Neural cell (in vitro differentiated cells): ENCODE data around the gene CYP19A1. TPM values are rescaled to one million over a fixed set of nuclear protein-coding genes. Genes with fewer than 3 reads are reported as not detected.

Source experiments
- H2AFZ ChIP-seq: fragments of 200-600, 300-800 bp; sonication (generic), shearing (Covaris generic); 2 replicates; pipeline ENCODE4 v1.6.0; 2014; ENCODE audit warnings: low read depth, mild to moderate bottlenecking, antibody characterized with exemption, low read length, moderate library complexity
- H3F3A ChIP-seq: fragments of 200-600 bp; shearing (Covaris generic); 2 replicates; pipeline ENCODE4 v1.6.1; 2016; ENCODE audit warnings: mild to moderate bottlenecking, moderate library complexity, mixed read lengths, antibody characterized with exemption, low read length; ENCODE audit not compliant: insufficient read depth, poor library complexity, severe bottlenecking
- H3K27ac ChIP-seq: fragments of 200-600, 300-800 bp; sonication (generic), shearing (Covaris generic); 2 replicates; pipeline ENCODE4 v1.5.1; 2014; ENCODE audit warnings: mild to moderate bottlenecking, low read length, moderate library complexity
- H3K27me3 ChIP-seq: fragments of 300-800, 200-600 bp; sonication (generic), shearing (Covaris generic); 2 replicates; pipeline ENCODE4 v1.6.0; 2014; ENCODE audit warnings: mild to moderate bottlenecking, low read depth, low read length, moderate library complexity; ENCODE audit not compliant: insufficient read depth
- H3K36me3 ChIP-seq: fragments of 300-800, 200-600 bp; sonication (generic), shearing (Covaris generic); 2 replicates; pipeline ENCODE4 v1.5.1; 2014; ENCODE audit warnings: mild to moderate bottlenecking, antibody characterized with exemption, low read length, moderate library complexity; ENCODE audit not compliant: insufficient read depth
- H3K4me2 ChIP-seq: fragments of 300-800, 200-600 bp; sonication (generic), shearing (Covaris generic); 2 replicates; pipeline ENCODE4 v1.6.0; 2014; ENCODE audit warnings: mild to moderate bottlenecking, low read length
- H3K4me3 ChIP-seq: fragments of 300-800, 200-600 bp; sonication (generic), shearing (Covaris generic); 2 replicates; pipeline ENCODE4 v1.5.1; 2014; ENCODE audit warnings: mild to moderate bottlenecking, low read length, moderate library complexity
- H3K79me2 ChIP-seq: fragments of 200-600 bp; shearing (Covaris generic); replicated peaks from 2 replicates; pipeline ENCODE4 v1.6.0; 2014; ENCODE audit warnings: mild to moderate bottlenecking, low read length, moderate library complexity; ENCODE audit not compliant: insufficient read depth
- H3K9ac ChIP-seq: fragments of 300-800, 200-600 bp; sonication (generic), shearing (Covaris generic); 2 replicates; pipeline ENCODE4 v1.6.1; 2016; ENCODE audit warnings: mild to moderate bottlenecking, low read length, mixed read lengths
- H3K9me2 ChIP-seq: fragments of 200-600 bp; shearing (Covaris generic); 2 replicates; pipeline ENCODE4 v1.6.1; 2016; ENCODE audit warnings: mild to moderate bottlenecking, low read length, mixed read lengths; ENCODE audit not compliant: insufficient read depth
- H3K9me3 ChIP-seq: fragments of 200-600, 300-800 bp; sonication (generic), shearing (Covaris generic); 2 replicates; pipeline ENCODE4 v1.6.1; 2016; ENCODE audit warnings: mild to moderate bottlenecking, mixed run types, low read length, moderate library complexity, mixed read lengths
- H4K20me1 ChIP-seq: fragments of 200-600 bp; shearing (Covaris generic); 2 replicates; pipeline ENCODE4 v1.6.1; 2016; ENCODE audit warnings: mild to moderate bottlenecking, mixed run types; ENCODE audit not compliant: insufficient read depth
- CTCF ChIP-seq: fragments of 450-650 bp; IDR thresholded peaks from 2 replicates; pipeline ENCODE4 v1.5.1; 2014; ENCODE audit warnings: antibody characterized with exemption, mild to moderate bottlenecking, moderate library complexity; ENCODE audit not compliant: poor library complexity, severe bottlenecking
- EP300 ChIP-seq: fragments of 450-650 bp; conservative IDR thresholded peaks from 2 replicates; pipeline ENCODE4 v1.6.1; 2014; ENCODE audit warnings: antibody characterized with exemption, mild to moderate bottlenecking, moderate library complexity; ENCODE audit not compliant: poor library complexity, severe bottlenecking
- EZH2 ChIP-seq: fragments of 200-600, 300-800 bp; shearing (Covaris generic), sonication (generic); IDR thresholded peaks from 2 replicates; pipeline ENCODE4 v1.6.1; 2014; ENCODE audit warnings: antibody characterized with exemption, low read length, borderline replicate concordance, mild to moderate bottlenecking; ENCODE audit not compliant: insufficient read depth, poor library complexity, severe bottlenecking
- MXI1 ChIP-seq: fragments of 450-650 bp; conservative IDR thresholded peaks from 2 replicates; pipeline ENCODE4 v1.6.1; 2014; ENCODE audit warnings: antibody characterized with exemption, mild to moderate bottlenecking; ENCODE audit not compliant: poor library complexity, severe bottlenecking
- POLR2AphosphoS5 ChIP-seq: IDR thresholded peaks from 2 replicates; pipeline ENCODE4 v1.6.1; 2012
- RAD21 ChIP-seq: fragments of 450-650 bp; conservative IDR thresholded peaks from 2 replicates; pipeline ENCODE4 v1.6.1; 2014; ENCODE audit warnings: antibody characterized with exemption, mild to moderate bottlenecking, moderate library complexity
- SMC3 ChIP-seq: fragments of 450-650 bp; conservative IDR thresholded peaks from 2 replicates; pipeline ENCODE4 v1.6.1; 2014; ENCODE audit warnings: antibody characterized with exemption, mild to moderate bottlenecking, moderate library complexity; ENCODE audit not compliant: poor library complexity
- TAF1 ChIP-seq: IDR thresholded peaks from 2 replicates; pipeline ENCODE4 v1.6.1; 2012; ENCODE audit warnings: low read depth
- polyA plus RNA-seq: library from polyadenylated mRNA; depleted of rRNA; stranded (reverse); fragments of >200 nt; gene quantifications from 2 replicates; pipeline ENCODE4 v1.2.3, GENCODE V29; 2014
- TF ChIP-seq, protein P1 (sequence below): IDR thresholded peaks from 2 replicates; pipeline ENCODE4 v1.6.1; 2012; ENCODE audit warnings: borderline replicate concordance

The CYP19A1 gene
- polyA plus RNA-seq, 1 donor from 2014 or later = not detected

DNA sequence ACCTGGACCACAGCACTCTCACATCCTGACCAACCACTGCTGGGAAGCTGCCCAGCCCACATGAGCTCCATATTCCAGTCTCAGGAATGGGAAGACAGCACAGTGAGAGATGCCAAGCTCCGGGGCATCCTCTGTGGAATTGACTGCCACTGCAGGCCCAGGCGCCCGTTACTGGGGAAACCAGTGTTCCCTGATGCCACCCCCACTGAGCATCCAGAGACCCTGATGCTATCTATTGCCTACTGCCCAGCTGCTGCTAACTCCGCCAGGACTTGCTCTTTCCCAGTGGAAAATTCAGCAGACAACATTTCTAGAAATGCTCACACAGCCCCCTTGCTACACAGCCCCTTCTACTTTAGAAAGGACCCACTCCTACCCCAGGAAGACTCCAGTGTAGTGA is 57.6 kb downstream of the CYP19A1 start:
- Histone ChIP-seq H2AFZ (no peak overlapping the region), H3K27me3 (no peaks in the 10 kb centered on the region), H3K27ac (no peak overlapping the region), H3K9me2 (no peaks in the 10 kb centered on the region), H3K9me3 (no peaks in the 10 kb centered on the region), H3K36me3 (no peaks in the 10 kb centered on the region), H4K20me1 (no peaks in the 10 kb centered on the region), H3K79me2 (no peaks in the 10 kb centered on the region), H3K9ac (no peak overlapping the region), H3K4me3 (no peak overlapping the region), H3K4me2 (no peak overlapping the region), H3F3A (no peaks in the 10 kb centered on the region)
- no peak for TF ChIP-seq CTCF
- TF ChIP-seq MXI1 = no peak
- no peak for TF ChIP-seq EP300
- no peak for TF ChIP-seq POLR2AphosphoS5
- TF ChIP-seq SMC3 = no peak
- TF ChIP-seq TAF1 = no peak
- TF ChIP-seq, protein P1, sequence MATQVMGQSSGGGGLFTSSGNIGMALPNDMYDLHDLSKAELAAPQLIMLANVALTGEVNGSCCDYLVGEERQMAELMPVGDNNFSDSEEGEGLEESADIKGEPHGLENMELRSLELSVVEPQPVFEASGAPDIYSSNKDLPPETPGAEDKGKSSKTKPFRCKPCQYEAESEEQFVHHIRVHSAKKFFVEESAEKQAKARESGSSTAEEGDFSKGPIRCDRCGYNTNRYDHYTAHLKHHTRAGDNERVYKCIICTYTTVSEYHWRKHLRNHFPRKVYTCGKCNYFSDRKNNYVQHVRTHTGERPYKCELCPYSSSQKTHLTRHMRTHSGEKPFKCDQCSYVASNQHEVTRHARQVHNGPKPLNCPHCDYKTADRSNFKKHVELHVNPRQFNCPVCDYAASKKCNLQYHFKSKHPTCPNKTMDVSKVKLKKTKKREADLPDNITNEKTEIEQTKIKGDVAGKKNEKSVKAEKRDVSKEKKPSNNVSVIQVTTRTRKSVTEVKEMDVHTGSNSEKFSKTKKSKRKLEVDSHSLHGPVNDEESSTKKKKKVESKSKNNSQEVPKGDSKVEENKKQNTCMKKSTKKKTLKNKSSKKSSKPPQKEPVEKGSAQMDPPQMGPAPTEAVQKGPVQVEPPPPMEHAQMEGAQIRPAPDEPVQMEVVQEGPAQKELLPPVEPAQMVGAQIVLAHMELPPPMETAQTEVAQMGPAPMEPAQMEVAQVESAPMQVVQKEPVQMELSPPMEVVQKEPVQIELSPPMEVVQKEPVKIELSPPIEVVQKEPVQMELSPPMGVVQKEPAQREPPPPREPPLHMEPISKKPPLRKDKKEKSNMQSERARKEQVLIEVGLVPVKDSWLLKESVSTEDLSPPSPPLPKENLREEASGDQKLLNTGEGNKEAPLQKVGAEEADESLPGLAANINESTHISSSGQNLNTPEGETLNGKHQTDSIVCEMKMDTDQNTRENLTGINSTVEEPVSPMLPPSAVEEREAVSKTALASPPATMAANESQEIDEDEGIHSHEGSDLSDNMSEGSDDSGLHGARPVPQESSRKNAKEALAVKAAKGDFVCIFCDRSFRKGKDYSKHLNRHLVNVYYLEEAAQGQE = no peak
- TF ChIP-seq RAD21 = no peak
- TF ChIP-seq EZH2 = no peak

GRCh38 chr15:51279391-51279790 is 59.0 kb downstream of the CYP19A1 start:
- Histone ChIP-seq H3K36me3 (no peaks in the 10 kb centered on the region), H3F3A (no peaks in the 10 kb centered on the region), H3K4me2 (no peak overlapping the region), H3K4me3 (no peak overlapping the region), H3K9me3 (no peaks in the 10 kb centered on the region), H3K79me2 (no peaks in the 10 kb centered on the region), H3K9ac (no peak overlapping the region), H2AFZ (no peak overlapping the region), H3K9me2 (no peaks in the 10 kb centered on the region), H4K20me1 (no peaks in the 10 kb centered on the region), H3K27ac (no peak overlapping the region), H3K27me3 (no peaks in the 10 kb centered on the region)
- TF ChIP-seq MXI1 (no peak), TAF1 (no peak), SMC3 (no peak), RAD21 (no peak), POLR2AphosphoS5 (no peak), EZH2 (no peak), EP300 (no peak), CTCF (no peak)
- TF ChIP-seq, protein P1 = no peak
